Fibroblast of pulmonary artery (primary cell): ENCODE measurements around the gene PAX7.

ENCODE experiments used
- DNase-seq: peaks from one replicate; pipeline ENCODE4 v3.0.0-alpha.2; 2010; ENCODE audit warnings: low read depth
- H3K4me3 ChIP-seq: replicated peaks from 2 replicates; pipeline ENCODE4 v1.5.1; 2011; ENCODE audit warnings: low read depth, mild to moderate bottlenecking, control low read depth, low read length, moderate library complexity
- CTCF ChIP-seq: IDR thresholded peaks from 2 replicates; pipeline ENCODE4 v1.5.1; 2011; ENCODE audit warnings: mild to moderate bottlenecking, control low read depth, low read length, inconsistent platforms; ENCODE audit errors: missing control alignments

Gene PAX7

GRCh38 chr1:18633422-18634155 is 2.9 kb downstream of the PAX7 start:
- DNase-seq: no peak
- TF ChIP-seq CTCF: no peak
- no peak overlapping the region for H3K4me3 ChIP-seq

DNA sequence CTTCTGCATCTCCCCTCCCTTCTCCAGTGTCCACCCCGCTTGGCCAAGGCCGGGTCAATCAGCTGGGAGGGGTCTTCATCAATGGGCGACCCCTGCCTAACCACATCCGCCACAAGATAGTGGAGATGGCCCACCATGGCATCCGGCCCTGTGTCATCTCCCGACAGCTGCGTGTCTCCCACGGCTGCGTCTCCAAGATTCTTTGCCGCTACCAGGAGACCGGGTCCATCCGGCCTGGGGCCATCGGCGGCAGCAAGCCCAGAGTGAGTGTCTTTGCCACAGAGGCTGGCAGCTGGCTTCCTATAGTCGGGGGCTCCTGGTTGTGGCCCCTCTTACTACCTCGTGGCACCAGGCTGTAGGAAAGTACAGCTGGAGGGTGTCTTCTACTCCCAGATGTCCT is 3.6 kb downstream of the PAX7 start:
- DNase-seq: no peak
- TF ChIP-seq CTCF: no peak
- H3K4me3 ChIP-seq: no peak overlapping the region

GRCh38 chr1:18635070-18635577 is 4.5 kb downstream of the PAX7 start:
- no peak for TF ChIP-seq CTCF
- DNase-seq: no peak
- no peak overlapping the region for H3K4me3 ChIP-seq

DNA sequence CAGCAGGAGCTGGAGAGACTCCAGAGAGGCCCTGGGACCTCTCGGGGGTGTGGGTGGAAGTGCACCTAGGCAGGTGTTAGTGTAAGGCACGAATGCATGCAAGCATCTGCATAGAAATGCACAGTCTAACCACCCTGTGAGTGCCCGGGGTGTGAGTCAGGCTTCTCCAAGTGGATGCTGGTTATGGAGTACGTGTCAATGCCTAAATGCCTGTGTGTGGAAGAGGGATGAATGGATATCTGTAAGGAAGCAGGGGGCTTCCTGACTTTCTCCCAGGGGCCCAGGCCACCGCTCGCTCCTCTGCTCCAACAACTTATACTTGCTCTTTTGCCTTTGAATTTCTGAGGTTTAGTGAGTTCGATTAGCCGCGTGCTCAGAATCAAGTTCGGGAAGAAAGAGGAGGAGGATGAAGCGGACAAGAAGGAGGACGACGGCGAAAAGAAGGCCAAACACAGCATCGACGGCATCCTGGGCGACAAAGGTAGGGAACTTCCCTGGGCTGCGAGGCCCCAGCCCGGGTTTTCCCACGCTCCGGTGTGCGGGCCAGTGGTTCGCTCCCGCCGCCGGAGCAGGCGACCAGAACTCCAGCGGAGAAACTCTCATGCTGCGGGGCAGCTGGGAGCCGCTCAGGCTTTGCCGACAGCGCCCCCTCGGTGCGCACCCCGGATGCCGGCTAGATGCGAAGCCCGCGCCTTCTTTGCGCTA is 5.4 kb downstream of the PAX7 start:
- no peak for DNase-seq
- no peak for TF ChIP-seq CTCF
- H3K4me3 ChIP-seq: no peak overlapping the region

GRCh38 chr1:18636596-18637508 is 6.2 kb downstream of the PAX7 start:
- no peak for DNase-seq
- H3K4me3 ChIP-seq: no peak overlapping the region
- no peak for TF ChIP-seq CTCF

DNA sequence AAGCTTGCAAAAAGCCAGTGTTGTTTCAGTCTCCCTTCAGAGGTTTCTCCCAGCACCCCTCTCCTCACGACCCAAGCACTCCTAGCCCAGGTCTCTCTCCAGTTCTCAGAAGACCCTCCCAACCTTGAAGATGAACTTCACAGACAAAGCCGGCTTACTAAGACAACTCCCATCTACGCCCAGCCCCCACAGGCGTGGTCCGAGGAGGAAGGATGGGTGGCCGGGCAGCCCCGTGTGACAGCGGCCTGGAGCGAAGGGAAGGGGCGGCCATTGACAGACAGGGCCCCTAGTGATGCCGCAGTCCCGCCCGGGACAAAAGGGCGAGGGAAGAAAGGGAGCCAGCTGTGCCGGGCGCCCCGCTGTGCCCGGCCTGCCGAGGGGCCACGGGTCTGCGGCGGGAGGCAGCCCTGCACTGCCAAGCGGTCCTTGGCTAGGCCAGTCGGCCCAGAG is 6.9 kb downstream of the PAX7 start:
- no peak for TF ChIP-seq CTCF
- DNase-seq: no peak
- no peak overlapping the region for H3K4me3 ChIP-seq
